Stimulated activated CD4-positive, alpha-beta T cell treated with anti-CD3 and anti-CD28 coated beads, TNF-alpha, amount 100 ng/mL, for 24 hours (primary cell): ENCODE measurements around the gene CRNKL1.
"Not testable (repeated sequence)": the region's sequence is repeated elsewhere in the genome, so short reads cannot be mapped to it uniquely, and the experiment has no call there.

Source experiments
- DNase-seq, 3 experiments: peaks; one replicate each; pipeline ENCODE4 v3.0.0-alpha.2; 2020; ENCODE audit warnings: low read depth in 3 of 3

CRNKL1 gene

DNA sequence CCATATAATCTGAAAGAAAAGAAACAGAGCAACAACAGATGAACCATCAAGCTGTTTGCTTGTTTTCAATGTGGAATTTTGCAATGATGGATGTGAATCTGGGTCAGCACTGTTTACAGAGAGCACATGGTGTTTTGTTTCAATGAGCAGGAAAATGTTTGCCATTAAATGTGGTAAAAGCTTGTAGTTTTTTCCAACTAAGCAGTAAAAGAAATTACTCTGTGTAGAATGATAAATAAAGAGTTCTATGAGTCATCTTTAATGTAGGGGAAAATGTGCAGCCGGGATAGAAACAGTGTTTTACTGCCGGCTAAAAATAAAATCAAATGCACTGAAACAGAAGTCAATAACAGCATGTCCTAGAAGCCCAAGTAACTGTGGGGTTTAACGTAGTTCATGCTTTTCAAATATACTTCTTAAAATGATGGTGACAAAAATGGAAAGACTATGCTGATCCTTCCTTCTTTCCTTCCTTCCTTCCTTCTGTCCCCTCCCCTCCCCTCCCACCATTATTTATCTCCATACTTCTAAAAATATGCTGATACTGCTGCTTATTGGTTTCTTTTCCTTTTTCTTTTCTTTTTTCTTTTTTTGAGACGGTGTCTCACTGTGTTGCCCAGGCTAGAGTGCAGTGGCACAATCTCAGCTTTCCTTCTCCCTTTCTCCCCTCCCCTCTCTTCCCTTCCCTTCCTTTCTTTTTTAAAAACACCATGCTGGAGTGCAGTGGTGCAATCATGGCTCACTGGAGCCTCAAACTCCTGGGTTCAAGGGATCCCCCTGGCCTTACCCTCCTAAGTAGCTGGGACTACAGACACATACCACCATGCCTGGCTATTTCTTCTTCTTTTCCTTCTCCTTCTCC is 41.4 kb downstream of the CRNKL1 start:
- DNase-seq: no peak

DNA sequence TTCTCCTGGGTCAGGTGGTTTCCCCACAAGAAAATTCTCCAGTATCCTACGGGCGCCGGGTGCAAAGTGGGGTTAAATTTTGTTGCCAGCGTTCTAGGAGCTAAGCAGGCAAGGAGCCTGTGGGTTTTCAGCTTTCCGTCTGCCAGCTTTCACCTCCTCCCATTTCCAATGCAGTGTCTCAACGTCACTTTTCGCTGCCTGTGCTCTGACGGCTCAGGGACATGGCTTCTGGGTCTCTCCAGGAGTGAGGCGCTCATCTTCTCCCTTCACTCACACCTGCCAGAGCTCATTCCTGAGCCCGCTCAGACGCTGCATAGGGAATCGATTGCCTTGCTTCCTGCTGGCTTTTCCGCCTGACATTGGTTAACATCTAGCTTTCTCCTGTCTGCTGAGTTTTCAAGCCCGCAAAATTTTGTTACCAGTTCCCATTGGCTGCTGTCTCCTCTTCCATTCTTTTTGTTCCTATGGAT is 42.4 kb downstream of the CRNKL1 start:
- no peak for DNase-seq

DNA sequence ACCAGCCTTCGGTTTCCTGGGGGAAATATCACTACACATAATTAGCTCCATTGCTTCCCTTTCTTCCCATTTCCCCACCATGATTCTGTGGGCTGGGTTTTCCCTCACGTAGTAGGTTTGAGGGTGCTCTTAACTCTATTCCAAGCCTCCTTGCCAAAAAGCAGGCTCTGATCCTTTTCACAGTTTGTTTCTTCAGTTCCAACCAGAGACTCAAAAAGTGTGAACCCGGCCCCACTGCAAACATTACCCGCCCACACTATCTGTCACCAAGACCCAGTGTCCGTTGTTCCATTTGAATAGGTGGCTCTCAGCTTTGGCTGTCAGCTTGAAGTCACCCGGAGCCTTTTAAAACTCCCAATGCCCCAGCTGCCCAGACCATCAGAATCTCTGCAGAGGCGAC is 46.9 kb downstream of the CRNKL1 start:
- DNase-seq: no peak

DNA sequence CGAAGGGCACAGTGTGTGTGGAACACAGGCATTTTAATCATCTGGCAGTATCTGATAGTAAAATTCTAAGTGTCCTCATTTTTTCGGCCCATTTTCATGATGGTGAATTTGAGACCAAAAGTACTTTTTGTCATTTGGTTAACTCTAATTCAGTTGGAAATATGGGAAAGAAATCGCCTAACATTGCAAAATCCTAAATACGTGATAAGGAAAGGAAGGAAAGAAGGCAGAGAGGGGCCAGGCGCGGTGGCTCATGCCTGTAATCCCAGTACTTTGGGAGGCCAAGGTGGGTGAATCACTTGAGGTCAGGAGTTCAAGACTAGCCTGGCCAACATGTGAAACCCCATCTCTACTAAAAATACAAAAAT is 48.3 kb downstream of the CRNKL1 start:
- DNase-seq: not testable (repeated sequence)

DNA sequence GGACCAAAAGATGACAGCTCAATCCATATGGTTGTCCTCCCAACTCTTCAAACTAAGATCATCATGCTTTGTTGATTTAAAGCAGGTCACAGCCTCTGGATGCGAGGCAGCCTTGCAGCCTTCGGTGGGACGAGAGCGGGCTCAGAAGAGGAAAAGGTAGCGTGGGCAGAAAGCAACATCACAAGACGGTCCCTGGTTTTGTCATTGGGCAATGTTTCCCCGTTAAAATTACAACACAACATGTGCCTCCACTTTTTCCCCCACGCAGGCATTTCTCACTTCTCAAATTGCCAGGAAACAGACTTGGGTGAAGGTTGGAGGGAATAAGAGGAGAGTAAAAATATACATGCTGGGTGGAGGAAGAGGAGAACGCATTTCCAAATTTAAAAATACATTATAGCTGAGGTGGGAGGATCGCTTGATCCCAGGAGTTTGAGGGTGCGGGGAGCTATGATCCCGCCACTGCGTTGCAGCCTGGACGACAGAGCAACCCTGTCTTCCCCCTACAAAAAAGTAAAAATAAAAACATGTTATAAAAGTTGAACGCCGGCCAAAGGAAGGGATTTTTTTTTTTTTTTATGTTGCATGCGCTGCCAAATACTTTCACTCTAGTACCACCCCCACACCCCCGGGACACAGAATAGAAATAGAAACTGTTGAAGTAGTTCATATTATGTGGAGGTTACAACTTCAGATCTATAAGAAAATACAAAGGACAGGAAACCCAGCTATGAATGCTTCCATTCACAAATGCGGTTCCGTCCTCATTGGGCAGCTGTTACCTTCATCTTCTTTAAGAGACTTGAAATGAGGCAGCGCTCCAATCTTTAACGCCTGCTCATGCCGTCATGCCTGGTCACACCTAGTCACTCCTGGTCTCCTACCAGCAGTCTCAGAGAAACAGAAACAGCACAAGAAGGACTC is 49.0 kb downstream of the CRNKL1 start:
- peak in 1 of 3 experiments; percentile 18 for DNase-seq

DNA sequence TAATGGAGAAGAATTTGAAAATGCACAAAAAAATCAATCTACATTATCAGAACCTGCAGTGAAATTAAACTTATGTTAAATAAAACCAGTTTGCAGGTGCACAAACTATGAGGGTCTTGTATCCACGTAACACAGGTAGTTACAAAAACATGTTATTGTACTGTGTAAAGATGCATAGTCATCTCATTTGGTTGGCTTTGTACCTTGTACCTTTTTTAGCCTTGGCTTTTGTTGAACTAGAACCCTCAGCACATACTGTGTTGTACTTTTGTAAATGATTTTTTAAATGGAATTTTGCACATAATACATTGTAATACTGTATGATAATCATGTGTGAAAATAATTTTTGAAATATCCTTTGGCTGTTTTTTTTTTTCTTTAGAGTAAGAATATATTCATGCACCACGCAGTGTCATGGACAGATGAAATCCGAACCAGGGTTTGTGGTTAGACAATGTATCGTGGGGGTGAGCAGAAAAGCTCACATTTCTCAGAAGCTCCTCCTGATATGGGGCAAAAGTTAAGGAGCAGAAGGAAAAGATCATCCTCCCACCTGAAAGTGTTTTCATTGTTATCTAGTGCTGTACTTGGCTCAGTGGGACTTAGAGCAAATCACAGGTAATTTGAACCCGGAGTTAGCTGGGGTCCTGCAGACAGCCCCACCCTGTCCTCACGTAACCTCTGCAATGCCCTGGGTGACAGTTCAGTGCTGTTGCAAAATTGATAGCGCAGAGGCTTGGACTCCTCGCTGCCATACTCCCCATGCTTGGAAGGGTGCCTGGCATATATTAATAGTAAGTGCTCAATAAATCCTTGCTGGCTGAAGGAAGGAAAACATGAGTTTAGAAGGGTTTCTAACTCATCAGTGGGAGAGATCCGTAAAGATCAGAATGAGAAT is 49.9 kb downstream of the CRNKL1 start:
- DNase-seq: no peak

DNA sequence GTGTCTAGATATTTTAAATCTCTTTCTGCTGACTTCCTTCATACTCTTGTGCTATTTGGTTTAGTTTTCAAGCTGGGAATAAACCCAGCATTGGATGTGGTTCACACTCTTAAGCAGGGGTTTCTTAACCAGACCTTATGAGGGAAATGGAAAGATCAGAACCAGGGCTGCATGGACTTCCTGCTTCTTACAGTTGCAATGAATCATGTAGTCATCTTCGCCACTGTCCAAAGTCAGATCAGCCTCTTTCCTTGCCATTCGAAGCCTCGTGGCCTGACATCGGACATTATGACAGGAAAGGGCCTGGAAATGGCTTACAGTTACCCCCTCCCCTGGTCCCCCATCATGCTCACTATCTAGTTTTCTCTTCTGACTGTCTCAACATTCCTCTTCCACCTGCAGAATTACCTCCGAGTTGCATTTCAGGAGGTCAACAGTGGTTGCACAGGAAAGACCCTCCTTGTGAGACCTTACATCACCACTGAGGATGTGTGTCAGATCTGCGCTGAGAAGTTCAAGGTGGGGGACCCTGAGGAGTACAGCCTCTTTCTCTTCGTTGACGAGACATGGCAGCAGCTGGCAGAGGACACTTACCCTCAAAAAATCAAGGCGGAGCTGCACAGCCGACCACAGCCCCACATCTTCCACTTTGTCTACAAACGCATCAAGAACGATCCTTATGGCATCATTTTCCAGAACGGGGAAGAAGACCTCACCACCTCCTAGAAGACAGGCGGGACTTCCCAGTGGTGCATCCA is 51.9 kb downstream of the CRNKL1 start:
- DNase-seq: no peak

- no peak for DNase-seq
Measured at GRCh38 chr20:19998990-19999705, 53.1 kb downstream of the CRNKL1 start.

- DNase-seq: no peak
Measured at GRCh38 chr20:19996917-19997316, 55.3 kb downstream of the CRNKL1 start.

- DNase-seq: no peak
Measured at GRCh38 chr20:19996222-19996621, 56.0 kb downstream of the CRNKL1 start.

GRCh38 chr20:19995220-19995863 is 56.9 kb downstream of the CRNKL1 start:
- DNase-seq: peak in 1 of 3 experiments; percentile 14

- no peak for DNase-seq
Measured at GRCh38 chr20:19993958-19994669, 58.2 kb downstream of the CRNKL1 start.

- DNase-seq: no peak
Measured at GRCh38 chr20:19992996-19993908, 59.0 kb downstream of the CRNKL1 start.

GRCh38 chr20:19991854-19992253 is 60.4 kb downstream of the CRNKL1 start:
- DNase-seq: no peak

DNA sequence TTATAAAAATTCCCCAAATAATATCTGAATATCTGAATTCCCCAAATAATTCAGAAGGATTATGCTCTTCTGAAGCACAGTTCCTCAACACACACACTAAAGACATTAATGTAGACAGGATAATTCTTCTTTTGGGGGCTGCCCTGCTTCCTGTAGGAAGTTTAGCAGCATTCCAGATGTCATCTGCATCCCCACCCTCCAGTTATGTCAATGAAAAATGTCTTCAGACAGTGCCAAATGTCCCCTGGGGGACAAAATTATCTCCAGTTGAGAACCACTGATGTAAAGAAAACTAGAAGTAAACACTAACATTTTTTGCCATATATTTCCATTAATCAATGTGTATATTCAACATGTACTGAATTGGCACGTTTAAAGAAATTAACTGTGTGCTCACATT is 61.0 kb downstream of the CRNKL1 start:
- no peak for DNase-seq

DNA sequence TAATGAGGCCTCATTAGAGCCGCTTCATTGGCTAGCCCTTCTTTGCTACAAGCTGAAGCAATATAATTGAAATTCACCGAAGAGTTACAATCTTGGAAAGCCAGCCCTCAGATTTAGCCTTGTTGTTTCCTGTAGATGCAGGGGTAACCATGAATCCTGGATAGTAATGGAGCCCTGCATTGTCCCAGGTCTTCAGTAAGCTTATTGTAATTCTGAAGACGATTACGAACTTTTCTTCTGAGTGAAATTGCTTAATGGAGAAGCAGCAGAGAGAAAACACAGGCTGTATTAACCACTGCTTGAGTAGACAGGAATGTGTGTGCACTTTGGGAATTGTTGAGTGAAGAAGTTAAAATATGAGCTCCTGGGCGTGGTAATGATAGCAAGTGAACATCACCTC is 61.4 kb downstream of the CRNKL1 start:
- DNase-seq: no peak

GRCh38 chr20:19987046-19987445 is 65.2 kb downstream of the CRNKL1 start:
- no peak for DNase-seq

- DNase-seq: no peak
Measured at GRCh38 chr20:19986419-19986818, 65.8 kb downstream of the CRNKL1 start.
